ENCODE measurements around the gene IRF2BPL.
A peak's percentile ranks its signal among the peaks of the same experiment; 100 is the strongest.

IRF2BPL gene

GRCh38 chr14:77028384-77029231, at the start of gene IRF2BPL:
TSS of gene IRF2BPL (minus strand) at chr14:77028708. CDS start at chr14:77027792, 916 bp downstream.
- H3K27ac ChIP-seq, result peak within 1 kb of the TSS; percentile 99
- peak; percentile 69 for TF ChIP-seq ZFX (IDR thresholded peaks at IDR 0.05)
- TF ChIP-seq CTCF (conservative IDR thresholded peaks at IDR 0.05), result no peak

- no peak; the same call in 1 of the 2 replicates for TF ChIP-seq CTCF (conservative IDR thresholded peaks at IDR 0.05)
- no peak for TF ChIP-seq ZFX (IDR thresholded peaks at IDR 0.05)
- H3K27ac ChIP-seq, result peak overlapping the region; percentile 51
Measured at GRCh38 chr14:77077040-77077439, 48.5 kb upstream of the IRF2BPL start.

- no peak for TF ChIP-seq CTCF (conservative IDR thresholded peaks at IDR 0.05)
- no peak for TF ChIP-seq ZFX (IDR thresholded peaks at IDR 0.05)
- peak overlapping the region; percentile 51 for H3K27ac ChIP-seq
Measured at GRCh38 chr14:77076113-77076631, 47.7 kb upstream of the IRF2BPL start.

- TF ChIP-seq CTCF (conservative IDR thresholded peaks at IDR 0.05), result no peak
- no peak for TF ChIP-seq ZFX (IDR thresholded peaks at IDR 0.05)
- H3K27ac ChIP-seq, result no peak overlapping the region
Measured at GRCh38 chr14:77074969-77075368, 46.5 kb upstream of the IRF2BPL start.

GRCh38 chr14:77071938-77072388, 43.5 kb upstream of the IRF2BPL start:
- no peak overlapping the region for H3K27ac ChIP-seq
- no peak for TF ChIP-seq ZFX (IDR thresholded peaks at IDR 0.05)
- TF ChIP-seq CTCF (conservative IDR thresholded peaks at IDR 0.05), result no peak

GRCh38 chr14:77069551-77069950, 41.0 kb upstream of the IRF2BPL start:
- H3K27ac ChIP-seq, result no peak overlapping the region; the same call in 1 of the 2 replicates
- no peak for TF ChIP-seq CTCF (conservative IDR thresholded peaks at IDR 0.05)

GRCh38 chr14:77068517-77069200, 40.2 kb upstream of the IRF2BPL start:
- no peak for TF ChIP-seq ZFX (IDR thresholded peaks at IDR 0.05)
- peak; percentile 28 for TF ChIP-seq CTCF (conservative IDR thresholded peaks at IDR 0.05)
- H3K27ac ChIP-seq, result peak overlapping the region; percentile 53

Measured in C4-2B (cell line).